HK-2 (cell line): ENCODE results near the gene ANKFN1.

Source experiments
- DNase-seq: peaks from one replicate; pipeline ENCODE4 v3.0.0-alpha.2; 2018; ENCODE audit not compliant: unreplicated experiment

The ANKFN1 gene

DNA sequence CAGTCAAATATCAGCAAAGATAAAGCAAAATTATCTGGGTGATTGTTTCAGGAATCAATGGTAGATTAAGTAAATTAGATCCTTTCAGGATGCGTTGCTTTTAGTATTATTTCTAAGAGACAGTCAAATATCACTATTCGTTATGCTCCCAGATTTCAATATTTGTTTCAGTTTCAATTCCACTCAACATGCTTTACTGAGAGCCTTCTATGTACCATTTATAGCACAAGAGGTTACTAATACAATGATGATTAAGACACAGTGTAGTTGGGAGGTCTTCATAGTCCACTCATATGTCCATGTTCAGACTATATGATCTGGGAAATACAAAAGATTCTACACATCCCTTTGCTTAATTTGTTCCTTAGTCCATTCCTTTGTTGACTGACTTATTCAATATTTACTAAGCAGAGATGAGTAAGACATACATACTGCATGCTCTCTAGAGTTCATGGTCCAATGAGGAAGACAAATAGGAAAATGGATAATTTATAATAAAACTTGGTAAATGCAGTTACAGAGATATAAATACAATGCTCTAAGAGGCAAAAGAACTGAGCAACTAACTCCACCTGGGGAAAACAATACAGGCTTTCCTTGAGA, 352.0 kb downstream of the ANKFN1 start:
- DNase-seq, result no peak

DNA sequence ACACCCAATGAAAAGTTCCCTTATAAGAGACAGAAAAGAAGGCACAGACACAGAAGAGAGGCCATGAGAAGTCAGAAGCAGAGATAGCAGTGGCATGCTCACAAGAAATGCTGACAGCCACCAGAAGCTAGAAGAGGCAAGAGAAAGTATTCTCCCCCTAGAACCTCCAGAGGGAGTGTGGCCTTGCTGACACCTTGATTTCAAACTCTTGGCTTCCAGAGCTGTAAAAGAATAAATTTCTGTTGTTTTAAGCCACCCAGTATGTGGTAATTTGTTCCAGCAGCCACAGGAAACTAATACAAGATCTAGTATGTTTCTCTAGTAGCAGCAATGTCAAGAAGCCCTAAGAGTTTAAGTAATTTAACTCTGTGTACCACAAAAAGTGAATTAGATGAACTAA, 353.1 kb downstream of the ANKFN1 start:
- no peak for DNase-seq

DNA sequence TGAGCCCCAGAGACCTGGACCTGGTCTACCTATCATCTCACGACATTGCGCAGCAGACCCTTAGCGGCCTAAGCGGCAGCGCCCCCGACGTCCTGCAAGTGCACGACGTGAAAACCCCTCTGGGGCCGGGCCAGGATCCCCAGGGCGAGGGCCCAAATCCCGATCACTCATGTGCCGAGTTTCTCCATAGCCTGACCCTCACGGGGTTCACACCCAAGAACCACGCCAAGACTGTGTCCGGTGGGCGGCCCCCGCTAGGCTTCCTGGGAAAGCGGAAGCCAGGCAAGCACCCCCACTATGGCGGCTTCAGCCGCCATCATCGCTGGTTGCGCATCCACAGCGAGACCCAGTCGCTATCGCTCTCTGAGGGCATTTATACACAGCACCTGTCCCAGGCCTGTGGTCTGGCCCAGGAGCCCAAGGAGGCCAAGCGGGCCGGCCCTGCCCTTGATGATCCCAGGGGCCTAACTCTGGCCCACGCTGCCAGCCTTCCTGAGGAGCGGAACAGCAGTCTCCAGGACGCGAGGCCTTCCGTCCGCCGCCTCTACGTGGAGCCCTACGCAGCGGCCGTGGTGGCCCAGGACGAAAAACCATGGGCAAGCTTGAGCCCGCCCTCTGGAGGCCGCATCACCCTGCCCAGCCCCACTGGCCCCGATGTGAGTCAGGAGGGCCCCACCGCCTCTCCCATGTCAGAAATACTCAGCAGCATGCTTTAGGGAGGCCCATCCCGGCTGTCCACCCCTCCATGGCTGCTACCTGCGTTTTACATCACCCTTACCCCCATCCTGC, 357.5 kb downstream of the ANKFN1 start:
- no peak for DNase-seq

DNA sequence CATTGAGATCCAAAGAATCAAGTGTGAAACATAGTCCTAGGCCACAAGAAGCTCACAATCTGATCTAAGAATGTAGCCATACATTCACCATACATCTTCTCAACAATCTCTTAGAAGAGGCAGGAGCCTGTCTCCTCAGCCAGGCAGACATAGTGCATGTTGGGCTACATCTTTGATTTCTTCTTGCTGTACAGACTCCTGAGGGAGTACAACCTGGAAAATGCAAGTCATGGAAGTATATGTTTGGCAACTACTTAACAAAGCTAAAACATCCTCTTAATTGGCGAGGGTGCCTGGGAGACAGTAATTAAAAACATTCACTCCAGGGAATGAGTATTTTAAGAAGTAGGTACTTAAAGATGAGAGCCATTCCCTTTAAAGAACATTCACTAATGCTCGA, 361.0 kb downstream of the ANKFN1 start:
- DNase-seq, result no peak

DNA sequence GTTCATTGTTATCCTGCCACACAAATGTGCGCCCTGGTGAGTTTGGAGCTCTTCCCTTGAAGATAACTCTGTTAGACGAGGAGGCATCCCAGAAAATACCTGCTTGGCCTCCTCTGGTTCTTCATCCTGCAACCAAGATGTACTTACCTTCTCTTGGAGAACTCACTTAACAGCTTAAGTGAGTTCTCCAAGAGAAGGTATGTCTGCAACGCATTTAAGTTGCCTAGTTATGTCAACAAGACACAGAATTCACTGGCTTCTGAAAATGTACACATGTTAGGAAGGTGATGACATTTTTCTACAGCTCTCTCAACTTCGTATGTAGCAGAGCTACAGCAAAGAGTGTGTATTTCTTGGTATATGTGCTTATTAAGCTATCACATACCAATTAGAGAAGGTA, 361.6 kb downstream of the ANKFN1 start:
- DNase-seq, result no peak

DNA sequence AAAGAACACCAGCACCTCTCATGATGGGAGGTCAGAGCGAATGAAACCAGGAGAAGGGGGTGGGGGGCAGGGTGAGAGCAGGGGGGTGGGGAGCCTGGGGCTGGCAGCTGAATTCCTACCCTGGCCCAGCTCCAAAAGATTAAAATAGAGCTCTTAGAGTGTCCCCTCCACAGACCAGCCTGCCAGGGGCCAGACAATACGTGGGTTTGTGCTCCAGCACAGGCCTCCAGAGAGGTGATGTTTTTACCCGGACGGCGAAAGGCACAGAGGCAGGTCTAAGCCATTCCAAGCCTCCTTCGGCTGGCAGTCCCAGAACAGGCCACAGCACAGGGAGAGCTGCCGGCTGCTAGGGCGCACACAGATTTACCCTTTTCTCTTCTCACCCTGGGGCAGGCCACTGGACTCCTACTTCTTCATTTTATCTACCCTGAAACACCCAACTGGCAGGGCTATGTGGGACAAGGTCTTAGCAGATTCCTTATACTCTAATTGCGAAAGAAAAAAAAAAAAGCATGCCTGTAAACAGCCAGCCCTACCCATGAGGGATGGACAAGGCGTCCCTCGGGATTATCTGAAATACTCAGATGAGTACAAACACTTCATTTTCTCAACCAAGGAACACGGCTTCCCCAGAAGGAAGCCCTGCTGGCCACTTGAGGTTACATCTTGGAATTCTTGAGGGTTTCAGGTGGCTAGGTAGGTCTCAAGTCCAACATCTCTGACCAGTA, 368.3 kb downstream of the ANKFN1 start:
- DNase-seq, result no peak

DNA sequence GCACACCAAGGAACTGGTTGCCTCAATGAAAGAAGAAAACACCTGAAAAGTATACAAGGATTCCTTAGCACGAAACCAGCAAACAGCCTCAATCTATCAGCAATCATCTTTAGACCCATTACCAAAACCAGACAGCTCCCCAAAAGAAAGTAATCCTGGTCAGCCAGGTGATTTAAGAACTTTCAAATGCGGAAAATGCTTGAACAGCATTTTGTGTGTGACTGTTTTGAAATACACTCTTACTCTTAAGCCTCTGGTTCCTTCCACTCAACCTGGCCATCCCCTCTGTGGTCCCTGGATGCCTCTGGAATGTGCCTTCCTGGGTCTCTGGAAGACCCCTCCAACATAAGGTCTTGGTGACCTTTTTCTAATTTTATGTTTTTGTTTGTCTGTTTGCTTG, 369.8 kb downstream of the ANKFN1 start:
- DNase-seq, result no peak

DNA sequence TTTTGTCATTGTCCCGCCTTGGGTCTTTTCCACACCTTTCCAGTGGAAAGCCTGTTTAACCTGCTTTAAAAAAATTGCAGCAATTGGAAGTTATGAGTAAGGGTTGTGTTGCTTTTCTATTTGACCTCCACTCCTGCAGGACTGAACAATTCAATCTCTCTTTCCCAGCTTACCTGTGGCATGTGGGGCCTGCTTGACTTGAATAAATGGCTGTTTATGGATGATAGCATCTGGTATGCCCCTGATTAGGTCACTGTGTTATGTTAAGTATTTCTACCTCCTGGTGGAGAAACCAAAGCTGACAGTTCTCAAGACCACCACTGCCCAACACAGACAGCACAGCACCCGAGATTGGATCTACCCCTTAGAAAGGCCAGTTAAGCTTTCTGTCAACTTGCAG, 375.4 kb downstream of the ANKFN1 start:
- no peak for DNase-seq

DNA sequence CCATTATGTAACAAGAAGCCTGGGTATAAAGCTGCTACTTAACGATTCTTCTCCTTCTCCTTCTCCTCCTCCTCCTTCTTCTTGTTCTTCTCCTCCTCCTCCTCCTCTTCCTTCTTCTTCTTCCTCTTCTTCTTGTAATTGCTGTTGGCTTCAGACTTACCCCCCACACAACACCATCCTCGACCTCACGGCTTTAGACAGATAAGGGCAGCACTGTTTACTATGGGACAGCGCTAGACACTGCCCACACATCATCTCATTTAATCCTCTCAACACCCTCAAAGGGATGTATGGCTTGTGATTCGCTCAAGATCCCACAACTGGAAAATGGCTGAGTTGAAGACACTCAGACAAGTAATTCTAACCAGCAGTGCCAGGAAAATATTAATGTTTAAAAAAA, 379.7 kb downstream of the ANKFN1 start:
- DNase-seq, result no peak

DNA sequence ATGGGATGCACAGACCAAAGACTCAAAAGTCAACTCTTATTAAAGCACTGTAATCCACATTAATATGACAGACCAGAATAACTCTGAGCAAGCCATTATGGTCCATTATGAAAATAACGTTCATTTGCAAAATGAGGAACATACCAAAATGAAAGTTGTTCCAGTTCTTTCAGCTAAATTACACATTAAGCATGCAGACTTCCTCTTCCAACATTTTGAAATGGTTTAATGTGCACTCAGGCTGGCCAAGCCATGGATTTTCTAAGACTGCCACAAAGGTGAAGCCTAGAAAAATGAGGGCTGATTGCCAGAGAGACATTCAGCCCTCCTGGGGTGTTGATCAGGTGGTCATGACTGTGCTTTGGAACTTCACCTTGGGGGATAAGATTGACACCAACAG, 383.5 kb downstream of the ANKFN1 start:
- DNase-seq, result no peak

DNA sequence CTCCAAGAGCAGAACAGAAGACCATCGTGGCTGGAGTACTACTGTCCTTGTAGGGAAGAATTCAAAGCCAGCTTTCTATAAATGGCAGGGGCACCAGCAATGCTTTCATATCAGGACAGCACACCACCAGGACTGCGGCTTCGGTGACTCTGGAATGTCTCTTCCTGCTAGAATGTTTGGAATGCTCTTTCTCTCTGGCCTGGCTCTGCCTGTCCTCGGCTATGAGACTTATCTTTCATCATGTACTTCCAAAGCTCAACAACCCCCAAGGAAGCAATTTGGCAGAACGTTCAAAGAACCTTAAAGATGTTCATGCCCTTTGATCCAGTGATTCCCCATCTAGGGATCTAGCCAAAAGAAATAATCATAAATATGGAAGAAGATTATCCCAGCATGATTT, 387.6 kb downstream of the ANKFN1 start:
- DNase-seq, result no peak

DNA sequence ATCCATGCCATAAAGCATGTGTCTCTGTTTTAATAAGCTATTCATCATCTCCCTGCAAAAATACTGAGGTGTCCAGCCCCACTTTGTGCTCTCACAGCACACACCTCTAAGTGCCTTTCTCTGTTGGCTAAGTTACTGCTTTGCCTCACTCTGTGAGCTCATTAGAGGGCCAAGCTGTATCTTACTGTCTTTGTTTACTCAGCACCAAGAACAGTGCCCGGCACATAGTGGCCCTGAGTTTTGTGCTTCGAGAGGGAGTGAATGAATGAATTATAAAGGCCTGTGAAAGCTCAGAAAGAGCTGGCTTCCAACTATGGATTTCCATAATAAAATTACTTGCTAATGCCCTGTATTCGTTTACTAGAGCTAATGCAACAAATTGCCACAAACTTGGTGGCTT, 390.0 kb downstream of the ANKFN1 start:
- DNase-seq, result no peak

DNA sequence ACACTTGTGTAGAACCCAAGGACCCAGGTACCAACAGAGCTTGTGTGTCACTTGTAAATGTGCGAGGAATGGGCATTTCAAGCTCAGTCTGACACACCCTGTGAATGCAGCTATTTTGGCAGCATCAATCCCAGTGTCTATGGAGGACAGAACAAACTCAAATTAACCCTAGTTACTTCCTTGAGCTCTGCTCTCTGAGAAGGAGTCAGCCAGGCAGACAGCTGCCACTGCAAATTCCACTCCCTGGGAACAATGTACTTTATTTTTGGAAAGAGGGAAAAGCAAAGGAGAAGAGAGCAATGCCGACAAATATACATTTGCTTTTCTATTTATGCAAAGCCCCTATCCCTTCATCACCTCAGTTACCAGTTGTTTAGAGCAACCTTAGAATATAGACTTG, 391.8 kb downstream of the ANKFN1 start:
- DNase-seq, result no peak

DNA sequence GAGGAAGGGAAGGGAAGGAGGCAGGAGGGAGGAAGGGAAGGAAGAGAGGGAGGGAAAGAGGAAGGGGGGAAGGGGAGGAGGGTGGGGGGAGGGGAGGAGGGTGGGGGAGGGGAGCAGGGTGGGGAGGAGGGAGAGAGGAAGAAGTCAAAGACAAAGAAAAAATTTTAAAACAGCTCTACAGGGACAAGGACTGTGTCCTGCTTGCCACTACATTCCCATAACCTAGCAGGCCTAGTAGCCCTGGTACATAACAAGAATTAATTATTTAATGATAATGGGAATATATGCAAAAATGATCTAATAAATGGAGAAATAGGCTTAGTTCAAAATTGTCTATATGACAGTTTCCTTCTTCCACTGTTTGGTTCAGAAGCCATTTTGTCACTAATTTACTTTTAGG, 392.7 kb downstream of the ANKFN1 start:
- DNase-seq, result no peak

DNA sequence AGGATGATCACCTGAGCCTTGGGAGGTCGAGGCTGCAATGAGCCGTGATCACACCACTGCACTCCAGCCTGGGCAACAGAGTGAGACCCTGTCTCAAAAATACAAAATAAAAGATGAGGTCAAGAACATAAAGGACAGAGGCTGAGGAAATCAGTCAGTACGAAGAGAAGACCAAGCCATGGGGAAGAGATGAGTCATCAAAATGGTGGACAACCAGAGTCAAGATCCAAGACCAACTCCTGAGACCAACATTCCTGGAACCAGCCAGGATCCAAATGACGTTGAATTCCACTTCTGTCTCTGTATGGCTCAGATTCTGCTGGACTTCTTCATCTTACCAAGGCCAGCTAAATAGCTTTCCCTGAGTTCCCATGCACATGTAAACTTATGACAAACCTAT, 395.4 kb downstream of the ANKFN1 start:
- no peak for DNase-seq

DNA sequence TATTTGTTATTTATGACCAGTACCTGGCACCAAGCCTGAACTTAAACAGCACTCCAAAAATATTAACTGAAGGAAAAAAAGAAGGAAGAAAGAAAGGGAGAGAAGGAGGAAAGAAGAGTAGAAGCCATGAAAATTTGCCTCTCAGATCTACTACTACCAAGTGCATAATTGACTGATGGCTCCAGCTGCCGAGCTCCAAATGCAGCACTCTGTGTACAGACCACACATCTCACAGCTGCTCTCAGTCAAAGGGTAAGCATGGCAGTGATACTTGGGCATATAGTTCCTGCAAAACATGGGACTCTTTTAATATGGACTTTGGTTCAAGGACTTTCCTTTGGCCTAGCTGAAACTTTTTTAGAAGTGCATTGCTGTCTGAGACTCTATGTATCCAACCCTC, 396.2 kb downstream of the ANKFN1 start:
- DNase-seq, result no peak

DNA sequence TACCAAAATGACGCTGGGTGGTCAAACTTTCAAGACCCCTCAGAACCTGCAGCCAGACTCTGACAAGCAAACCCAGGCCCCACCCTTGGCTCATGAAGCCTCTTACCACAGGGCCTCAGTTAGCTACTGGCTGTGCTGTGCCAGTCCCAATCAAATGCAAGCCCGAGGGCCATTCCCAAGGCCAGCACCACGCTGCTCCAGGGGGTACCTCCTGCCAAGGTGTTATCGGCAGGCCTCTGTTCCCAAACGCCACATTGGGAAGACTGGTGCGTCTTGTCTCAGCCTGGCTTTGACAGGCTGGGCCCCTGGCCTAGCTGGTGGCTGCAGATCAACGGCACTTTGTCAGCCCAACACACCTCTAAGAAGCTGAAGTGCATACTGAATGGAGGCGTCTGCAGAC, 404.4 kb downstream of the ANKFN1 start:
- DNase-seq, result no peak

DNA sequence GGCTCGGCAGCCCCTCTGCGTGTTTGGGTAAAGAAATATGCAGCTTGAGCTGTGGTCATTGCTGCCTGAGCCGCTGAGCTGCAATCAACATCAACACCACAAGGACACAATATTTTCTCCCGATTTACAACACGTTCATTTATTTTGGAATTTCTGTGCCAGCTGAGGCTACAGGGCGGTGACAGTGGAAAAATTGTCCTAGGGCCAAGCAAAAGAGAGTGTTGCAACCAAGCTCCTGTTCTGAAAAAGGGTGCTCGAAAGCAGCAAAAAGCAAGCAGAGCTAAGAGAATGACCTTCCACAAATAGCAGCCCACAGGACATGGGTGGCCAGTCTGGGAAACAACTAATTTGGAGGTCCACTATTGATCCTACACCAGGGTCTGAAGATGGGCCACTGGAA, 404.8 kb downstream of the ANKFN1 start:
- no peak for DNase-seq
